Fibroblast of peridontal ligament (primary cell): Measurements from ENCODE around the gene SLC38A1.
A peak's percentile ranks its signal among the peaks of the same experiment; 100 is the strongest.
"Not testable (repeated sequence)": the region's sequence is repeated elsewhere in the genome, so short reads cannot be mapped to it uniquely, and the experiment has no call there.

Source experiments
- DNase-seq: peaks from one replicate; pipeline ENCODE4 v3.0.0-alpha.2; 2010; ENCODE audit errors: extremely low read depth

SLC38A1 gene

DNA sequence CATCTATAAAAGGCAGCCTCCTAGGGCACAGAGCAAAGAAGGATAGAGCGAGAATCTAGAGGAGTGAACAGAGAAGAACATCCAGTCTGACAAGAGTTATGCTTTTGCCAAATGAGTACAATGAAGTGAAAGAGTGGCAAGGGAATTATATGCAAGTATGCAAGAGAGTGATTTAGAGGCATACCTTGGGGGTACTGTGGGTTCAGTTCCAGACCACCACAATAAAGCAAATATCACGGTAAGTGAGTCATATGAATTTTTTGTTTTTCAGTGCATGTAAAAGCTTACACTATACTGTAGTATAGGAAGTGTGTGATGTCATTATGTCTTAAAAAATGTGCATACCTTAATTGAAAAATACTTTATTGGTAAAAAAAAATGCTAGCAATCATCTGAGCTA is 101.4 kb downstream of the SLC38A1 start:
- DNase-seq: no peak

- DNase-seq: no peak
Observed at GRCh38 chr12:46165191-46165590, 103.7 kb downstream of the SLC38A1 start.

DNA sequence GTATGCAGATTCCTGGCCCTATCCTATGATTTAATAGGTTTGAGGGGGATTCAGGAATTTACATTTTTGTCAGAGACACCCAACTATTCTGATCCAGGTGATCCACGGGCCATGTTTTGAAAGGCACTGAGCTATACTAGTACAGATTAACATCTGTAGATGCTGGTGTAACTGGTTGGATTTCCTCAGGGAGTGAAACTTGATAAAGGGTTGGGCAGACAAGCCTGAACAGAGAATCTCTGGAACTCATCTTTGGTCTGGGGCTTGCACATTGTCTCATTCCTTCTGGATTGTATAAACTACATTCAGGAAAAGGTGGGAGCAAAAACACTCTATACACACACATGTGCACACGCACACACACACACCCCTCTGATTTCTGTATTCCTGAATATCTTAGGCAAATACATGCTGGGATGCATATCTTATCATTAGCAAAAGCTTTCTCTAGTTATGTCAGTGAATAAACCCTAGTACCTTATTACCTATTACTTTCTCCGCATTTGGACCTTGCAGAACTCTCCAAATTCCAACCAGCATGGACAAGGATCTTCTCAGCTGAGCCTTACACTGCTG is 104.6 kb downstream of the SLC38A1 start:
- peak; percentile 21 for DNase-seq

- not testable (repeated sequence) for DNase-seq
Observed at GRCh38 chr12:46162549-46163076, 106.2 kb downstream of the SLC38A1 start.

DNA sequence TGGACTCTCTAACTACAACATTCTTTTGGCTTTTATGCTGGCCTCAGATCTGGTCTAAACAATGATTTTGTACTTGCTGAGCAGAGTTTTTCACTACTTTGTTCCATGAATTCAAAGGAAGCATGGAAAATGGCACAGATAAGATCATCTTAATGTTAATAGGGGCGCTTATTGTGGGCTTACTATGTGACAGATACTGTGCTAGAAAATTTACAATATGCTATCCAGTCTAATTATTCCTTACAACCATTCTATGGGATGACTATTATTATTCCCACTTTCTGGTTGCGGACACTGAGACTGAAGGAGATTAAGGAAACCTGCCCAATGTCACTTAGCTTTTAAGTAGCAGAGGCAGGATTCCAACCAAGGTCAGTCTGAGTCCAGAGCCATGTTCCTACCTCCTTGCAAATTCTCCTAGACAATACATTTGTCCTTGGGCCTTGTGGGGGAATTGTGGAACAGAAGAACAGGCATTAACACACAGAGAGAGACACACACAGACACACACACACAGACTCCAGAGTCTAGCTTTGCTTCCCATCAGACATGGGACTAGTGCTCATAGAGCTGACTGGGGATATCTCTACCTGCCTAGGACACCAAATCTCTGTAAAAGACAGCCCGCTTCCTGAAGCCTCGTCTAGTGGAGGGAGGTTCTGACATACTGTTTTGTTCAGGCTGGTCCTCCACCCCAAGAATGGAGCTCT is 107.7 kb downstream of the SLC38A1 start:
- DNase-seq: no peak

- DNase-seq: peak; percentile 81
Observed at GRCh38 chr12:46160101-46160980, 108.5 kb downstream of the SLC38A1 start.

DNA sequence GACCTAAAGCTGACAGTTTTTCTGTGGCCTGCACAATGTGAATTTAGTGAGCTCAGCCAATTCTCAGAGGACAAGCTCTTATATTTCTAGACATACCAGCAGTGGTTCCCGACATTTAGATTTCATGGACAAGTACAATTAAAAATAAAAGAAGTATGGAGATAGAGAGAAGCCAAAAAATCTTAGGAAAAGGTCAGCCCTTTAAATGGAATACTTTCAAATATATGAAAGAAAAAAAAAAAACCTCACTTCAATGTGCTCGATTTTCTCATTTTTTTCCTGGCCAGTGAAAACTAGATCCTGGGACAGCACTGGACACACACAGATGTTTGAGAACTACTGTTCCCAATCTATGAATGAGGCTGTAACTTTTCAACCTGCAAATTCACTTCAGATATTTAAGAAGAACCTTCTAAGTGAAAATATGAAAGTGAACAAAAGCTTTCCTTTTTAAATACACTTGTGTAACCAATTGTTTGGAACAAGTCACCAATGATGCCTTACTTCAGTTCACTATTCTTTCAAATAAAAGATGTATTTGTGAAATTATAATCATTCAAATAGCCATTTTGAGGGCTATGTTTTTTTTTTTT is 109.4 kb downstream of the SLC38A1 start:
- DNase-seq: no peak

GRCh38 chr12:46158501-46158900 is 110.3 kb downstream of the SLC38A1 start:
- no peak for DNase-seq

- DNase-seq: peak; percentile 70
Observed at GRCh38 chr12:46154221-46154985, 114.4 kb downstream of the SLC38A1 start.

GRCh38 chr12:46153268-46153872 is 115.5 kb downstream of the SLC38A1 start:
- peak; percentile 66 for DNase-seq

DNA sequence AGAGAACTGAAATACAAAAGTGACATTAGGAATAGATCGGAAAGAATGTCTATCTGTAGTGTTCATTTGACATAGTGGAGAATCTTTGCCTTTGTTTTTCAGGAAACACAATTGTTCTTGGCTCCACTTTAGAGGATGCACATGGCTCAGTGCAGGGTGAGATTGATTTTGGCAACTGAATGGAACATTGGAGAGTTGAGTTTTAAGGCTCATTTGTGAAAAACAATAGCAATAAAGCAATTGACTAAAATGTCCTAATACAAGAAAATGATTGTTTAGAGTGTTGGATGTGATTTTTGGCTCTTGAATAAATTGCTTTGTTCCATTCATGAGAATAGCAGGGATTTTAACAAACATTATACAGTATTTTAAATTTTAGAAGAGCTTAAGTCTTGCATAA is 116.4 kb downstream of the SLC38A1 start:
- no peak for DNase-seq

DNA sequence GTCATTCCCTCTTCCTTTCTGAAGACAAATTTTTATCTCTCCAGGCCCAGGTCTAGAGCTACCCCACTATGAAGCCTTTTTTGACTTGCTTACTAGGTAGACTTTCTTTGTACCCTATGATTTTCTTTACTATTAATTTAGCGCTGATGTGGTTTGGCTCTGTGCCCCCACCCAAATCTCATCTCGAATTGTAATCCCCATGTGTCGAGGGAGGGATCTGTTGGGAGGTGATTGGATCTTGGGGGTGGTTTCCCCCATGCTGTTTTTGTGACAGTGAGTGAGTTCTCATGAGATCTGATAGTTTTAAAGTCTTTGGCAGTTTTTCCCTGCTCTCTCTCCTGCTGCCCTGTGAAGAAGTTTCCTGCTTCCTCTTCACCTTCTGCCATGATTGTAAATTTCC is 118.1 kb downstream of the SLC38A1 start:
- DNase-seq: no peak

DNA sequence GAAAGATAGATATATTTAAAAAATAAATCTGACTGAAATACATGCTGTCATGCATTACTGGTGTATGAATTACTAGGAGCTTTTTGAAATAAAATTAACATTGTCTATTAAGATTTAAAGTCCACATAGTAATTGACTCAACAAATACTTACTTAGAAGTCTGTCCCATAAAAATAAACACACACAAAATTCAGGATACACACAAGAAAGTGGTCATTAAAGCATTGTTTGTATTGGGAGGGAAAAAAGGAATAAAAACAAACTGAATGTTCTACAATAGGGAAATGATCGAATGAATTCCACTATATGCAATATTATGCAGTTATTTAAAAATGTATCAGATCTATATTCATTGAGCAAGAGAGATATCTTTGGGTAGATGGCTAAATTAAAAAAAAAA is 118.9 kb downstream of the SLC38A1 start:
- no peak for DNase-seq

- no peak for DNase-seq
Observed at GRCh38 chr12:46149079-46149464, 119.8 kb downstream of the SLC38A1 start.

DNA sequence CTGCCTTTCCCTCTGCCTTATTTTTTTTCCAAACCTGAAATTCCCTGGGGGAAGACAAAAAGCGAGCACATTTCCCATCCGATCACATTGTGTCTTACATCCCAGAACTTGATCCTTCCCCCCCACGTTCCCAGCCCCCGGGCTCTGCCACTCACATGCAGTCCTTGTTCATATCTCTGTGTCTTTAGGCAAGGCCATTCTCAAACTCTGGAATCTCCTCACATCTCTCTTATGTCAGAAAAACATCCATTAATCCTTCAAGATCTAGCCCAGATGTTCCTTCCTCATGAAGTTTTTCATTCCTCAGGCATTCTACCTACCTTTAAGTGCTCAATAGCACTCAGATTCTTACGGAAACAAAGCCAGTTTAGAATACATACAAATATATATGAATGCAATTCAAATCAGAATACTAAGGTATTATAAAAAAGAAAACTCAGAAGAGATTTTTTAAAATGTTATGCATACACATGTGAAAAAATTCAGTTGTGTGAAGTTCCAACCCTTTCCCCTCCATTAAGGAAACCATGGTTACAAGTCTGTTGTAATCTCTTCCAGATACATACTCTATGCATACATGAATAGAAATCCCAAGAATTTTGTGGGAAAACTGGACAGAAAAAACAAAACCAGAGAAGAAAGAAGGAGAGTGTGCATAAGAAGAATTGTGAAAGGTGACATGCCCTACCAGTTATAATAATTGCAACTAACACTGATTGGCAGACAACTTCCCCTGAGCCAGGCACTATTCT is 120.3 kb downstream of the SLC38A1 start:
- peak; percentile 12 for DNase-seq

- DNase-seq: no peak
Observed at GRCh38 chr12:46147144-46147543, 121.7 kb downstream of the SLC38A1 start.

GRCh38 chr12:46145881-46146280 is 123.0 kb downstream of the SLC38A1 start:
- DNase-seq: no peak

- DNase-seq: no peak
Observed at GRCh38 chr12:46144433-46144832, 124.4 kb downstream of the SLC38A1 start.

- DNase-seq: no peak
Observed at GRCh38 chr12:46136249-46136648, 132.6 kb downstream of the SLC38A1 start.

DNA sequence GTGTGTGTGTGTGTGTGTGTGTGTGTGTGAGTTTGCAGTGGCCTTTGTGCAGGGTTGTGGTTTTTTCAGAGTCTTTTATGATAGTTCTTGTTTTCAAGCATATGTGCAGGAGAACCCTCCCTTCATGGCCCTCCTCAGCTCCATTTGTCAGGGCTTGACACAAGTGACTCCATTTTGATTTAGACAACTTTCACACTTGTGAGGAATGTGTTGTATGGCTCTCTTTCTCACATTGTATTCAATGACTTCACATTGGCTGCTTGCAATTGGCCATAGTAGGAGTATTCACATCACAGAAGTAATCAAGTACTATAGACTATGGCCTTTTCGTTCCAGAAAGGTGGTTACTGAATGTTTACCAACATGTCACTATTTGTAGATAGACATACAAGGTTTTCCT is 133.1 kb downstream of the SLC38A1 start:
- no peak for DNase-seq
